SK-N-SH treated with all-trans-retinoic acid at 6 μM for 48 hours (cell line): ENCODE results near the gene COL7A1.

Experiments
- ARNTL ChIP-seq: fragments of 450-650 bp; formaldehyde crosslinking; IDR thresholded peaks from 2 replicates; pipeline ENCODE4 v1.5.0; 2020; ENCODE audit warnings: low read depth, mild to moderate bottlenecking, moderate library complexity, borderline replicate concordance
- BACH2 ChIP-seq: fragments of 250-450 bp; sonication (Bioruptor Pico); IDR thresholded peaks from 2 replicates; pipeline ENCODE4 v1.9.0; 2021; ENCODE audit warnings: mild to moderate bottlenecking, borderline replicate concordance
- CSDC2 ChIP-seq: fragments of 250-450 bp; sonication (Bioruptor Pico); IDR thresholded peaks from 2 replicates; pipeline ENCODE4 v1.5.0; 2020; ENCODE audit warnings: mild to moderate bottlenecking, moderate library complexity
- OSR1 ChIP-seq: fragments of 250-450 bp; sonication (Bioruptor Pico); IDR thresholded peaks from 2 replicates; pipeline ENCODE4 v1.8.0; 2022; ENCODE audit warnings: moderate library complexity, mild to moderate bottlenecking, inconsistent platforms
- ZC3H10 ChIP-seq: fragments of 250-450 bp; sonication (Bioruptor Pico); IDR thresholded peaks from 2 replicates; pipeline ENCODE4 v1.5.1; 2021; ENCODE audit warnings: mild to moderate bottlenecking, moderate library complexity
- ZFP3 ChIP-seq: fragments of 250-450 bp; sonication (Bioruptor Pico); IDR thresholded peaks from 2 replicates; pipeline ENCODE4 v1.5.0; 2020; ENCODE audit warnings: mild to moderate bottlenecking, moderate library complexity
- ZNF8 ChIP-seq: fragments of 450-650 bp; formaldehyde crosslinking; IDR thresholded peaks from 2 replicates; pipeline ENCODE4 v1.5.0; 2020; ENCODE audit warnings: mild to moderate bottlenecking, moderate library complexity
- TF ChIP-seq, protein P1 (sequence below): fragments of 250-450 bp; sonication (Bioruptor Pico); IDR thresholded peaks from 2 replicates; pipeline ENCODE4 v1.5.0; 2020; ENCODE audit warnings: mild to moderate bottlenecking, moderate library complexity

GRCh38 chr3:48581621-48582481, 13.3 kb downstream of the COL7A1 start:
- TF ChIP-seq CSDC2 = no peak
- TF ChIP-seq OSR1 (CRISPR knock-in tag) = no peak
- no peak for TF ChIP-seq ARNTL (CRISPR knock-in tag)
- TF ChIP-seq, protein P1, sequence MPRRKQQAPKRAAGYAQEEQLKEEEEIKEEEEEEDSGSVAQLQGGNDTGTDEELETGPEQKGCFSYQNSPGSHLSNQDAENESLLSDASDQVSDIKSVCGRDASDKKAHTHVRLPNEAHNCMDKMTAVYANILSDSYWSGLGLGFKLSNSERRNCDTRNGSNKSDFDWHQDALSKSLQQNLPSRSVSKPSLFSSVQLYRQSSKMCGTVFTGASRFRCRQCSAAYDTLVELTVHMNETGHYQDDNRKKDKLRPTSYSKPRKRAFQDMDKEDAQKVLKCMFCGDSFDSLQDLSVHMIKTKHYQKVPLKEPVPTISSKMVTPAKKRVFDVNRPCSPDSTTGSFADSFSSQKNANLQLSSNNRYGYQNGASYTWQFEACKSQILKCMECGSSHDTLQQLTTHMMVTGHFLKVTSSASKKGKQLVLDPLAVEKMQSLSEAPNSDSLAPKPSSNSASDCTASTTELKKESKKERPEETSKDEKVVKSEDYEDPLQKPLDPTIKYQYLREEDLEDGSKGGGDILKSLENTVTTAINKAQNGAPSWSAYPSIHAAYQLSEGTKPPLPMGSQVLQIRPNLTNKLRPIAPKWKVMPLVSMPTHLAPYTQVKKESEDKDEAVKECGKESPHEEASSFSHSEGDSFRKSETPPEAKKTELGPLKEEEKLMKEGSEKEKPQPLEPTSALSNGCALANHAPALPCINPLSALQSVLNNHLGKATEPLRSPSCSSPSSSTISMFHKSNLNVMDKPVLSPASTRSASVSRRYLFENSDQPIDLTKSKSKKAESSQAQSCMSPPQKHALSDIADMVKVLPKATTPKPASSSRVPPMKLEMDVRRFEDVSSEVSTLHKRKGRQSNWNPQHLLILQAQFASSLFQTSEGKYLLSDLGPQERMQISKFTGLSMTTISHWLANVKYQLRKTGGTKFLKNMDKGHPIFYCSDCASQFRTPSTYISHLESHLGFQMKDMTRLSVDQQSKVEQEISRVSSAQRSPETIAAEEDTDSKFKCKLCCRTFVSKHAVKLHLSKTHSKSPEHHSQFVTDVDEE (CRISPR knock-in tag) = no peak
- no peak for TF ChIP-seq ZFP3 (CRISPR knock-in tag)
- no peak for TF ChIP-seq BACH2 (CRISPR knock-in tag)
- TF ChIP-seq ZC3H10 (CRISPR knock-in tag) = no peak
- no peak for TF ChIP-seq ZNF8 (CRISPR knock-in tag)
